Nephron progenitor cell (in vitro differentiated cells): Measurements from ENCODE around the gene TGM2.
A peak's percentile ranks its signal among the peaks of the same experiment; 100 is the strongest.

Experiments
- DNase-seq: peaks from one replicate; pipeline ENCODE4 v3.0.0; 2021
- H3K27ac Mint-ChIP-seq: 2 replicates; pipeline ENCODE4 v1.8.0; 2021; ENCODE audit warnings: mild to moderate bottlenecking, moderate library complexity, mixed read lengths
- H3K27me3 Mint-ChIP-seq: 2 replicates; pipeline ENCODE4 v1.8.0; 2021; ENCODE audit warnings: mild to moderate bottlenecking, low read depth, mixed read lengths; ENCODE audit not compliant: poor library complexity
- H3K36me3 Mint-ChIP-seq: 2 replicates; pipeline ENCODE4 v1.8.0; 2021; ENCODE audit warnings: low read depth, mixed read lengths
- H3K4me1 Mint-ChIP-seq: 2 replicates; pipeline ENCODE4 v1.8.0; 2021; ENCODE audit warnings: mixed read lengths
- H3K4me3 Mint-ChIP-seq: 2 replicates; pipeline ENCODE4 v1.8.0; 2021; ENCODE audit warnings: mild to moderate bottlenecking, moderate library complexity, mixed read lengths
- H3K9me3 Mint-ChIP-seq: 2 replicates; pipeline ENCODE4 v1.8.0; 2021; ENCODE audit warnings: mild to moderate bottlenecking, moderate library complexity, mixed read lengths
- CTCF ChIP-seq: fragments of 200-600 bp; sonication (generic); IDR thresholded peaks from 2 replicates; pipeline ENCODE4 v1.5.0; 2021; ENCODE audit warnings: antibody characterized with exemption

TGM2 gene

GRCh38 chr20:38144974-38145728, 19.9 kb downstream of the TGM2 start:
- Mint-ChIP-seq H3K27me3 (peaks cover 12% of the 10 kb centered on the region), H3K36me3 (no peaks in the 10 kb centered on the region), H3K9me3 (no peaks in the 10 kb centered on the region), H3K4me1 (peaks cover 76% of the 10 kb centered on the region), H3K27ac (peak overlapping the region; percentile 77), H3K4me3 (no peak overlapping the region)
- no peak for DNase-seq
- TF ChIP-seq CTCF, result no peak

- Mint-ChIP-seq H3K9me3 (no peaks in the 10 kb centered on the region), H3K4me1 (peaks cover 74% of the 10 kb centered on the region), H3K27me3 (peaks cover 12% of the 10 kb centered on the region), H3K4me3 (no peak overlapping the region), H3K27ac (peak overlapping the region; percentile 77), H3K36me3 (no peaks in the 10 kb centered on the region)
- TF ChIP-seq CTCF, result no peak
- DNase-seq, result no peak
These were observed 20.5 kb downstream of the TGM2 start for GRCh38 chr20:38144598-38144973.

- no peak for DNase-seq
- H3K4me3 Mint-ChIP-seq, result no peak overlapping the region
- H3K27me3 Mint-ChIP-seq, result peaks cover 10% of the 10 kb centered on the region
- no peaks in the 10 kb centered on the region for H3K36me3 Mint-ChIP-seq
- peaks cover 76% of the 10 kb centered on the region for H3K4me1 Mint-ChIP-seq
- H3K9me3 Mint-ChIP-seq, result no peaks in the 10 kb centered on the region
- no peak for TF ChIP-seq CTCF
- H3K27ac Mint-ChIP-seq, result peak overlapping the region; percentile 57
These were observed 21.2 kb downstream of the TGM2 start for GRCh38 chr20:38143646-38144554.

- H3K9me3 Mint-ChIP-seq, result no peaks in the 10 kb centered on the region
- no peak overlapping the region for H3K4me3 Mint-ChIP-seq
- TF ChIP-seq CTCF, result no peak
- H3K27me3 Mint-ChIP-seq, result peaks cover 9% of the 10 kb centered on the region
- H3K27ac Mint-ChIP-seq, result peak overlapping the region; percentile 57
- DNase-seq, result no peak
- H3K4me1 Mint-ChIP-seq, result peaks cover 75% of the 10 kb centered on the region
- H3K36me3 Mint-ChIP-seq, result no peaks in the 10 kb centered on the region
These were observed 21.8 kb downstream of the TGM2 start for GRCh38 chr20:38143238-38143645.

- no peak overlapping the region for H3K27ac Mint-ChIP-seq
- no peak for DNase-seq
- no peak for TF ChIP-seq CTCF
- peaks cover 6% of the 10 kb centered on the region for H3K27me3 Mint-ChIP-seq
- no peaks in the 10 kb centered on the region for H3K9me3 Mint-ChIP-seq
- no peak overlapping the region for H3K4me3 Mint-ChIP-seq
- H3K4me1 Mint-ChIP-seq, result peaks cover 68% of the 10 kb centered on the region
- no peaks in the 10 kb centered on the region for H3K36me3 Mint-ChIP-seq
These were observed 23.1 kb downstream of the TGM2 start for GRCh38 chr20:38141889-38142494.
